Stimulated activated CD4-positive, alpha-beta T cell treated with anti-CD3 and anti-CD28 coated beads, Interleukin-1b, Interleukin-23, amount 100 ng/mL, for 4 hours (primary cell): Measurements from ENCODE around the gene NRGN.
A peak's percentile ranks its signal among the peaks of the same experiment; 100 is the strongest.

Experiments used
- DNase-seq, 2 donors: peaks; one replicate each; pipeline ENCODE4 v3.0.0-alpha.2; 2020; ENCODE audit warnings: low read depth in 2 of 2

The NRGN gene

GRCh38 chr11:124740277-124740882, 638 bp downstream of the NRGN start:
- DNase-seq: peak; percentile 30 to 38

GRCh38 chr11:124742555-124742954, 2.8 kb downstream of the NRGN start:
- no peak for DNase-seq

DNA sequence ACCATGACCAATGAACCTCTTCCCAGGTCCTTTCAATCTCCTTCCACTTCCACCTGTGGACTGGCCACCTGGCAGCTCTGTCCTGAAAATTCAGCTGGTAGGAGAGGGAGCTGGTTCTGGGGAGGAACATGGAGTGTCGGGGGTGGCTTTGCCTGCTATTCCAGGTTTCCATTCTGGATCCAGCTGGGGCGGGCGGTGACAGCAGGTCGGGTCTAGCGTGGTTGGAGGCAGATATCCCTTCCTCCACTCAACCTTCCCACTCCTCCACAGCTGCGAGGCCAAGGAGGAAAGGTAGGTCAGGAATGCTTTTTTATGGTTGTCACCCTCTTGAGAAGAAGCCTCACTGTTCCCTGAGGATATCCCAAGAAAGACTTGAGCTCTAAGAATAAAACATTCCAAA, 3.3 kb downstream of the NRGN start:
- DNase-seq: no peak

DNA sequence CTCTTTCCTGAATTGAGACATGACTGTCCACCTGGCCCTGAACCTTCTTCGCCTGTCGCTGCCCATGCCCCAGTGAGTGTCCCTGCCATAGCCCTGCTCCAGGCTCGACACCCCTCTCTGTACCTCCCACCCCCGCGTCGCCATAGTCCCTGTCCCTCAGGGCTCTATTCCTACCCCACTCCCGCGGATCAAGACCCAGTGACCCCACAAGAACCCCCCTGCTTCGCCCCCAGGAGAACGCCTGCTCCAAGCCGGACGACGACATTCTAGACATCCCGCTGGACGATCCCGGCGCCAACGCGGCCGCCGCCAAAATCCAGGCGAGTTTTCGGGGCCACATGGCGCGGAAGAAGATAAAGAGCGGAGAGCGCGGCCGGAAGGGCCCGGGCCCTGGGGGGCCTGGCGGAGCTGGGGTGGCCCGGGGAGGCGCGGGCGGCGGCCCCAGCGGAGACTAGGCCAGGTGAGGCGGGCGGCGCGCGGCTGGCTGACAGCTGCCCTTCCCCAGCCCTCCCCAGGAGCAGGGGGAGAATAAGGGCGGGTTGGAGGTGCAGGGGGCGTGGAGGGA, 5.6 kb downstream of the NRGN start:
- no peak for DNase-seq

DNA sequence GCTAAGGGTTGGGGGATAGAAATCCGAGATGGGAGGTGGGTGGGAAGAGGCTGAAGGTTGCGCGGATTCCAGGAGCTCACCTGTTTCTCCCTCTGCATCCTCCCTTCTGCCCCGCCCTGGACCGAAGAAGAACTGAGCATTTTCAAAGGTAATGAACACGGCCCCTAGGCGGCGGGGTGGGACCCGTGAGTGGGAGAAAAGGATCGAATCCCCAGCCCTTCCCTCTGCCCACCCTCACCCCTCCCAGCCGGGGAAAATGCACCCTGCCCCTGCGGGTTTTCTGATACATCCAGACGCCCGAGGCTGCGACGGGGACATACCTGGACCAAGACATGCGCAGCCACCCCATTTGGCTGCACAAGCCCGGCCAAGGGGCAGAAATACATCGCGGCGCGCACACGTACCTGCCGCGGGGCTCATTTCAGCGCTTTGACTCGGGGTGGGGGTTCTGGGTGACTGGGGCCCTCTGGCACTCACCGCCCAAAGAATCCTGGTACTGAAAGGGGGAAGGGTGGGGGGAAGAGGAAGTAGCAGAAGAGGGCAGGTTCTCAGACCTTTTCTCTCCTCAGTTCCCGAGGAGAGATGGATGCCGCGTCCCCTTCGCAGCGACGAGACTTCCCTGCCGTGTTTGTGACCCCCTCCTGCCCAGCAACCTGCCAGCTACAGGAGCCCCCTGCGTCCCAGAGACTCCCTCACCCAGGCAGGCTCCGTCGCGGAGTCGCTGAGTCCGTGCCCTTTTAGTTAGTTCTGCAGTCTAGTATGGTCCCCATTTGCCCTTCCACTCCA, 6.3 kb downstream of the NRGN start:
- peak in 1 of 2 donors; percentile 26 for DNase-seq

DNA sequence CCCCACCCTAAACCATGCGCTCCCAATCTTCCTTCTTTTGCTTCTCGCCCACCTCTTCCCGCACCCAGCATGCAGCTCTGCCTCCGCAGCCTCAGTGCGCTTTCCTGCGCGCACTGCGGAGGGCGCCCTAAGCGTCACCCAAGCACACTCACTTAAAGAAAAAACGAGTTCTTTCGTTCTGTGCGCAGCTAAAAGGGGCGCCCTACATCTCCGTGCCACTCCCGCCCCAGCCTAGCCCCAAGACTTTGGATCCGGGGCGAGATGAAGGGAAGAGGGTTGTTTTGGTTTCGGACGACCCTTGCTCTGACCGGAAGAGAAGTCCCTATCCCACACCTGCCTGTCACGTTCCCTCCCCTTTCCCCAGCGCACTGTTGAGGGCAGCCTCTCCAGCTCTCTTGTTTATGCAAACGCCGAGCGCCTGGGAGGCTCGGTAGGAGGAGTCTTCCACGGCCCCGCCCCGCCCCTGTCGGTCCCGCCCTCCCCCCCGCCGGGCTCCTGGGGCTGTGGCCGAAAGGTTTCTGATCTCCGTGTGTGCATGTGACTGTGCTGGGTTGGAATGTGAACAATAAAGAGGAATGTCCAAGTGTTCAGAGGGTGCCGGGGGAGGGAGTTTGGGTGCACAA, 7.0 kb downstream of the NRGN start:
- DNase-seq: peak; percentile 67 to 71

DNA sequence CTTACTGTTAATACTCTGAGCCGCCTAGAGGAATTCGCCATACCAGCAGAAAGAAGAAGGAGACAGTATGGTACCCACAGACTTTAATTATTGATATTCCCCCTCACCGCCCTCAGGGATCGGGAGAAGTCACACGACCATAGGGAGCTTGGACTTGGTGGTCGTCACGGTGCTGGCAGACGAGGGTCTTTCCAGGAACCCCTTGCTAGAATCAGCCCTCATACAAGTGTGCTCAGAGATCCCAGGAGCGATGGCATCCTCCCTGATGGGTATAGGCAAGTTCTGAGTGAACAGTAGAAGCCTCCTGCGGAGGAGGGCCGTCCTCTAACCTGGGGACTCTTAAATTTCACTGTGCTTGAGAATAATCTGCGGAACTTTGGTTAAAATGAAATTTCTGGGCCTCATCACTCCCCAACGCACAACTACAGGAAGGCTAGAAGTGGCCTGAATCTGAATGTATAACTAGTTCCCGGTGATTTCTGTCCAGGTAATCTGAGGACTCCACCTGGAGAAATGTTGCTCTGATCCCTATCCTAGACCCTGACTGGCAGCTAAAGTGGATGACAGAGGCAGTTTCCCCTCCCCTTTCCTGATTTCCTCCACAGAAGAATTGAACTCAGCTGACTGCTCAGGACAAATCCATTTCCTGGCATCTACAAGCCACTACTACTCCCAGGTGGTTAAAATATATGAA, 7.8 kb downstream of the NRGN start:
- DNase-seq: no peak

GRCh38 chr11:124748100-124748418, 8.3 kb downstream of the NRGN start:
- DNase-seq: no peak

- DNase-seq: no peak
Observed at GRCh38 chr11:124748481-124749343, 9.0 kb downstream of the NRGN start.

- no peak for DNase-seq
Observed at GRCh38 chr11:124749912-124750311, 10.2 kb downstream of the NRGN start.

- DNase-seq: no peak
Observed at GRCh38 chr11:124751391-124751740, 11.6 kb downstream of the NRGN start.

DNA sequence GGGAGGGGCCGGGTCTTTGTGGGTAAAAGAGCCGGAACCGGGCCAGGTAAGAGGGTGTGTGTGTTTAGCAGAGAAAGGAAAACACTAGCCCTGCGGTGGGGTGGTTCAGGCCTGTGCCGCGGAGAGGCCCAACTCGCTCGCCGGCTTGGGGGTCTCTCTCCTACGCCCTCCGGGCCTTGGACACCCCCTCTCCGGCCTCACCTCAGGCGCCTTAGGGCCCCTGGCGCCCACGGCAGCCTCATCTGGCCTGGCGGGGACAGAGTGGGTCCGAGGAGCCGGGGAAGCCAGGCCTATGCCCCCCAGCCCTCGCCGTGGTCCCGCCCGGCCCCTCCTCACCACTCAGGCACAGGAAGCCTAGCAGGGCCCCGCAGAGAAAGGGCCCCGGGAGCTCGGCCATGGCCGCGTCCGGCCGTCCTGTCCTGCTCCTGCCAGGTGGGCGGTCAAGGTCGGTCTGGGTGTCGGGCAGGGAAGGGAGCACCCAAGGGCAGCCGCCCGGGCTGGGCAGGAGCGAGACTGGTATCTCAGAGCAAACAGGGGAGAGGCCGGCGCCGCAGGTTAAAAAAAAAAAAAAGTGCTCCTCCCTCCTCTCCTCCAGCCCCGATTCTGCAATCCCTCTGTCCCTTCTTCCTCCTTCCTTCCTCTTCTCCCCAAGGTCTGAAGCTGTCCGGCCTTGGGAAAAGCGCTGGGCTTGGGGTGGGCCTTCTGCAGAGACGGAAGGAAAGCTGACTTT, 12.2 kb downstream of the NRGN start, which contains the start of gene VSIG2:
TSS of gene VSIG2 (minus strand) at position 515 of the 730 bp plus-strand sequence. CDS start at position 397, 118 bp downstream.
- DNase-seq: no peak

DNA sequence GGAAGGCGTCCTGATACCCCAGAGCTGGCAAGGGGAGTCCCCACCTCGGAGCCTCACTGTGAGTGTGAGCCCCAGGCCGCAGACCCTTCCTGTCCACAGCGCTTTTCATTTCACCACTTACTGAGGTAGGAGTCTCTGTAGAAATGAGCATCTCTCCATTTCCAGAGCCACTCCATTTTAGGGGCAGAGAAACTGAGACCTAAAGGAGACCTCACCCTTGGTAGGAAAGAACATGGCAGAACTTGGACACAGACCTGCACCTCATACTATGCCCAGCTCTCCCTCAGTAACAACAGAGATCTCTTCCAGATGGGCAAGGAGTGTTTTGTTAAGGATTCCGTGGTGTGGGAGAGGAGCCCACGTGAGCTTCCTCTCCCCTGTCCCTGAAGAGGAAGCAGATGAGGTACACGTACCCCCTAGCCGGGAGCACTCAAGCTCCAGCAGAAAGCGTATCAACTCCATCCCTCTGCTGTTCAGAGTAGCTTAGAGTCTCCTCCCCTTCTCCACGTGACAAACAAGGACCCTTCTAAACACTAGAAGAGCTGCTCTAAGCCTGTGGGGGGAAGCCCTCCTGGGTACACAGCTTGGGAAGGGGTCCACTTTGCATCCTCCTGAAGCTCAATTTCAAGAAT, 12.8 kb downstream of the NRGN start:
- no peak for DNase-seq

DNA sequence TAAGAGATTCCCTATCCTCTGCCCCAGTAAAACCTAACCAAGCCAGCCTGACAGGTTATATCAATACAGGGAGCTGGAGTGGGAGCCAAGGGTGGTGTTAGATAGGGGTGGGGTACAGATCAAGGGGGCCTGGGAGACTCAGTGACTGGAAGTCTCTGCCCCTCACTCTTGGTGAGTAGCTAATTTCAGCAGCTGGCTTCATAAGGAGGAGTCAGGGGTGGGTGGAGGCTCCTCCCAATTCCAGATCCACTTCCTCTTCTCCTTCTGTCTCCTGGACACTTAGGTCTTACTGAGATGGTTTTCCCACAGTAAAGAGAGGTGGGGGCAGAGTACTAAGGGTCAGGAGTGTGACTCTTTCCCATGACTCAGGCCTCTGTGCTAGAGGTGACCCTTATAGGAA, 13.5 kb downstream of the NRGN start:
- DNase-seq: no peak

GRCh38 chr11:124753624-124754023, 13.9 kb downstream of the NRGN start:
- DNase-seq: no peak

DNA sequence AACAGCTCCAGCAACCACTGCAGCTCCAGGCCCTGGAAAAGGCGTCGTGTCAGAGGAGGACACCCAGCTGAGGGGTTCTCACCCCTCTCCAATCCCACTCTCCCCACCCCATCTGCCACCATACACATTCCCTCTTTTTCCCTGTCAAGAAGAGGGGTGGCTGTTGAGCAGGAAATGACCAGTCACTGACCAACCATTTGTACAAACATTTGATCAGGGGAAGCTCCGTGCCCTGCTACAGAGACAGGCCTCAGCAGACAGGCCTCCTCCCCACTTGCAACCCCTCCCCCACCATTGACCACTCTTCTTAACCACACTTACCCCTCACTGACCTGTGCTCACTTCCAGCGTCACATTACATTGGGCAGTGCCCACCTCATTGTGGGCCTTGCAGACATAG, 14.6 kb downstream of the NRGN start:
- no peak for DNase-seq

GRCh38 chr11:124754710-124755109, 15.0 kb downstream of the NRGN start:
- no peak for DNase-seq

- DNase-seq: no peak
Observed at GRCh38 chr11:124756033-124756752, 16.5 kb downstream of the NRGN start.

GRCh38 chr11:124756753-124757227, 17.0 kb downstream of the NRGN start:
- DNase-seq: no peak
